HG02610 (cell line): ENCODE measurements around the gene ASTL.

Experiments
- ATAC-seq: cut with Tn5 transposase; IDR thresholded peaks from one replicate; pipeline ENCODE4 v1.9.1; 2021; ENCODE audit warnings: mild to moderate bottlenecking, moderate library complexity; ENCODE audit not compliant: unreplicated experiment

The ASTL gene

DNA sequence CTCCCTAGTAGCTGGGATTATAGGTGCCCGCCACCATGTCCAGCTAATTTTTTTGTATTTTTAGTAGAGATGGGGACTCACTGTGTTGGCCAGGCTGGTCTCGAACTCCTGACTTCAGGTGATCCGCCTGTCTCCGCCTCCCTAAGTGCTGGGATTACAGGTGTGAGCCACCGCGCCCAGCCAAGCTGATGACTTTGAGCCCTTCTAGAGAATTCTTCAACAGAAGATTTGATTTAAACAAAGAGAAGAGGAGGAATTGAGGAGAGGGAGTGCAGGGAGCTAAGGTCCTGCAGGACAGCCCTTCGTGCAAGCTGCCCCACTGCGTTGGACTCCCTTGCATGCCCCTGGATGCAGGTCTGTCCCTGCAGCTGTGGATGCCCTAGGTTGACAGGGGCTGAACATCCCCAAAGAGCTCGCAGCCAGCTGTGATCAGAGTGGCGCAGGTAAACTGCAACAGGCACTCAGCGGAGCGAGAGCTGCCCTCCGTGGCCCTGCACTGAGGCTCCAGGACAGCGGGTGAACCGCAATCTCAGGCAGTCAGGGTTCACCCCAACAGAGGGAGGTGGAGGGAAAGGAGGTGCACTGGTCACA, 35.6 kb downstream of the ASTL start:
- ATAC-seq, result no peak

DNA sequence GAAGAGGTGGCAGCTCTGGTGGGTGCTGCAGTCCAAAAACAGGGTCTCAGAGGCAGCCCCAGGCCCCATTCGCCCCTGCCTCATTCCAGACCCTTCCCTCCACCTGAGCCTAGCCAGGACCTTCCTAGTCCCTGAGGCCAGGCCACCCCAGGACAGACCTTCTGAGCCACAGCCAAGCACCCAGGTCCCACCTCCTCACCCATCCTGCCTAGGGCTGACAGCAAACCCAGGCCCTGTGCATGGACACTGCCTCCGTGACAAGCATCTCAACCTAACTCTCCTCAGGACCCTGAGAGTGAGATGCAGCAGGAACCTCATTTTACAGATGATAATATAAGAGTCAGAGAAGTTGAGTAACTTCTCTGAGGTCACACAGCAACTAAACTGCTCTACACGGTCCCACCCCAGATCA, 37.4 kb downstream of the ASTL start:
- ATAC-seq, result no peak

DNA sequence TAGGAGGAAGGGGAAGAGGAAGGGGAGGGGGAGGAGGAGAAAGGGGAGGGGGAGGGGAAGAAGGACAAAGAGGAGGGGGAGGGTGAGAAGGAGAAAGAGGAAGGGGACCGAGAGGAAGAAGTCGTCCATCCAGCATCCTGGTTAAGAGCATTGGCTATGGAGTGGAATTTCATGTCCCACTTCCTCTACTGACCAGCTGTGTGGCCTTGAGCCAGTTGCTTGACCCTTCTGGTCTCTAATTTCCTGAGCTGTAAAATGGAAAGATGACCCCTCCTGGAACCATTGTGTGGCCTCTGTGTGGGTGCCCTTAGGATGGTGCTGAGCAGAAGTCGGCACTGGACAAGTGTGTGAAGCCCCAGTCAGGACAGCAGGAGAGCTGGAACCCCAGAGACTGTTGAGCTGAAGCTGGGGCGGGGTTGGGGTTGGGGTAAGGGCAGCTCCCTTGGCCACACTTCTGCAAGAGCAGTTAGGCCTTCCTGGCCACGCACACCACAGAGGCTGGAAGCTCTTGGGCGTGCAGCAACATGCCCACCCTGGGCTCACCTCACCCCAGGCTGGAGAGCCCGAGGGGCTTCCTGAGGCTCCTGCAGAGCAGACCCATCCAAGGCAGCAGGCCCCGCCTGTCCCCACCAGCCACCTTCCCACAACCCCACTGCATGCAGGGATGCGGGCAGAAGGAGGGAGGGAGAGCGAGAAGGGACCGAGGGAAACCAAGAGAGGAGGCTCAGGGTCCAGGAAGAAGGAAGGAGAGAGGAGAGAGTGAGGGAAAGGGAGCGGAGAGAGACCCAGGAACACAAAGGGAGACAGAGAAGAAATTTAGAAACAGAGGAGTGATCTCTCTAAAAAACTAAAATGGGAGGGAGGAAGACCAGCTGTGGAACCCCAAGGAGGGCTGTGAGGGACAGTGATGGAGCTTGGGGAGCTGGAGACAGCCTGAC, 38.2 kb downstream of the ASTL start:
- ATAC-seq, result no peak

DNA sequence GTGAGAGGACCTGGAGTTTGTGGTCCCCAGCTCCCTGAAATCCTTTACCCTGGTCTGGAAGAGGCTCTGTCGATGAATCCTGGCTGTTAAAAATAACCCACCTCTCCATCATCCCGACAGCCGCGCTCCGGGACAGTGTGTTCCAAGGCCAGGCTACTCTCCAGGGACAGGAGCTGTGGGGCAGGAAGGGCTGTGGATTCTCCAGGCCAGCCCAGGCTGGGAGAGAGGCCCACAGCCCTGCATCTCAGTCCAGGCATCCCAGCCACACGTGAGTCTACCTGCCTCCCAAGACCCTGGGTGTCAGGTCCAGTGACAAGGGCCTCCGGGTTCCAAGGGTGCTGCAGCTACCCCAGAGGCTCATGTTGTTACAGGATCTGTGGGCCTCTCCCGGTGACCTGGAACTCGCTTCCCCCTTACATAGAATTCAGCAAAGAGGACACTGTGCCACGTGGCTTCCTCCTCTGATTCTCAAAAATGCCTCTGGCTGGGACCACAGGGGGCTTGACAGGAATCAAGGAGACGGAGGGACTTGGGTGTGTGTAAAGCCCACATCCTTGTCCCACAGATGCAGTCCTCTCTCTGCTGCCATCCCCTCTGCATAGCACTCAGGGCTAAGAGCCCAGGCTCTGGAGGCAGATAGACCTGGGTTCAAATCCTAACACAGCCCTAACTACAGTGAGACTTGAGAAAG, 39.3 kb downstream of the ASTL start:
- ATAC-seq, result no peak

DNA sequence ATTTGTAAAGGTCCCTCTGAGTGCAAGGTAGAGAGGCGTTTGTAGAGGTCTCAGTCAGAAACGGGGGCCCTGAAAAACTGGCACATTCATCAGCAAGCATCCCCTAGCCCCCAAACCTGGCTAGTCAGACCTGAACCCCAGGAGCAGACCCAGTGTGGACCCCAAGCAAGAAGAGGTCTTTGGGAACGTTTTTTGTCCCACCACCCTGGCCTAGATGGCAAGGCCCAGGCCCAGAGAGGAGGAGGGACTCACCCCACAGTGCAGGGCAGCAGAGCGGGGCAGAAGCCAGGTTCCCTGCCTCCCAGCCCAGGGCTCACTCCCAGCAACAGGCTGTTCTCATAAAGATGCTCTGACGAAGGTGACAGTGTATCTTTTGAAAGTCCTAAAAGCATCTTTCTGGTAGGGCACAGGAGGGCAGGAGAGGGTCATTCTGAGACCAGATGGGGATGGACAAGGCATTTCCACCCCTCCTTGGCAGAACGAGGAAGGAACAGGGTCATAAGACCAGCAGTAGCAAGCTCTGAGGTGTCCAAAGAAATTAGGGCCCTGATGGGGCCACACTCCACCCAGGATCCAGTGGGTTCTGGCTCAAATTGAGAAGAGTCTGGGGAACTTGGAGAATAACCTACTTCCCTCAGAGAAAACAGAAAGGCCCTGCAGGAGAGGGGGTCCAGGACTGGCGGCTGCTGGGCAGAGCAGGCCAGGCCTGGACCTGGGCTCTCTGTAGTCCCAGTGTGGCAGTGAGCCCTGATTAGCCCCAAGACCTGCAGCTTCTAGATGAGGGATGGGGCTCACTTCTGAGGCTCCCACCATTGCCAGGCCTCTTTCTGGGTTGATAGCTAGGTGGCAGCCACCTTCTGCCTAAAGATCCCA, 40.1 kb downstream of the ASTL start:
- no peak for ATAC-seq

DNA sequence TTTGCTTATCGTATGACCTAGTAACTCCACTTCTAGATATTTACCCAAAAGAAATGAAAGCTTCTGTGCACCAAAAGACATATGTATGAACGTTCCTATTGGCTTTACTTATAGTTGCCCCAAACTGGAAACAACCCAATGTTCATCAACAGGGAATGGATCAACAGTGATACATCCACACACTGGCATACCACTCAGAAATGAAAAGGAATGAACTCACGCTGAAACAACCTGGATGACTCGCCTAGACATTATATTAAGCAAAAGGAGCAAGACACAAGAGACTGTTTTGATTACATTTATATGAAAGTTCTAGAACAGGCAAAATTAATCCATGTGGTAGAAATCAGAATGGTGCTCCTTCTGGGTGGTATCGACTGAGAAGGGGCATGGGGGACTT, 40.9 kb downstream of the ASTL start:
- ATAC-seq, result no peak

DNA sequence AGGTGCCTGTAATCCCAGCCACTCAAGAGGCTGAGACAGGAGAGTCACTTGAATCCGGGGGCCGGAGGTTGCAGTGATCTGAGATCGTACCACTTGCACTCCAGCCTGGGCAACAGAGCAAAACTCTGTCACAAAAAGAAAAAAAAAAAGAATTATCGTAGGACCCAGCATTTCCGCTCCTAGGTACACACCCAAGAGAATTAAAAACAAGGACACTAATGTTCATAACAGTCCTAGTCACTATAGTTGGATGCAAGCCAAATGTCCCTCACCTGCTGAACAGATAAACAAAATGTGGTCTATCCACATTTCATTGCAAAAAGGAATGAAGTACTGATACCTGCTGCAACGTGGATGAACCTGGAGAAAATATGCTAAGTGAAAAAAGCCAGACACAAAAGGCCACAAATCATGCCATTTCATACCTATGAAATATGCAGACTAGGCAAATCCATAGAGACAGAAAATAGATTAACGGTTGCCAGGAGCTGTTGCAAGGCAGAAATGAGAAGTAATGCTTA, 43.1 kb downstream of the ASTL start:
- no peak for ATAC-seq

DNA sequence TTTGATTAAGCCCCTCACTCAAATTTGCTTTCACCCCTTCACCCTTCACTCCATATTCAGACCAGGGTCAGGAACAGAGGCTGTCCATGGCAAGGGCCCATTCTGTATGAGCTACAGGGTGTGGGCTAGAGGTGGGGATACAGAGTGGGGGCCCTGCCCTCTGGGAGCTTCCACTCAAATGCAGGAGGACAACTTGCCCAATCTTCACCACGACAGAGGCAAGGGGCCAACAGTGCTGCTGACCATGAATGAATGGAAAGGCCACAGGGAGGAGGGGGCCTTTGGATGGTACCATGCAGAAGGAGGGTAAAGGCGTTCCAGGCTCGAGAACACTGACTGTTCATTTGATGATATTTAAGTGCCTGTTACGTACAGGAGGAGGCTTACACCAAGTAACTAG, 44.8 kb downstream of the ASTL start:
- no peak for ATAC-seq

DNA sequence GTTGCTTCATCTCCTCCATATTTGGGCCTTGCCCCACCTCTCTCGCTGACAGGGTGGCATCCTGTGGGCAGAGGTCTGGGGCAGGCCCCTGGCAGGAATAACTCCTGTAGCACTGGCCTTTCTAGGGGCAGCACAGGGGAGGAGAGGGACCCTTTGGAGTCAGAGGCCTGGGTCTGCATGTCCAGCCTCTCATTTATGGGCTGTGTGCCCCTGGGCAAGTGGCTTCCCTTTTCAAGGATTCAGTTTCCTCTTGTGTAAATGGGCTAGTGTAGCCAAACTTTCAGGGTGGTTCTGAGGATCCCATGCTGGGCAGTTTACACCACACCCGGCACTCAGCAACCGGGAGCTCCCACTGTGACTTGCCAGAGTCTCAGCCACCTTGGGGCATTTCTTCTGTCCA, 45.4 kb downstream of the ASTL start:
- ATAC-seq, result no peak

DNA sequence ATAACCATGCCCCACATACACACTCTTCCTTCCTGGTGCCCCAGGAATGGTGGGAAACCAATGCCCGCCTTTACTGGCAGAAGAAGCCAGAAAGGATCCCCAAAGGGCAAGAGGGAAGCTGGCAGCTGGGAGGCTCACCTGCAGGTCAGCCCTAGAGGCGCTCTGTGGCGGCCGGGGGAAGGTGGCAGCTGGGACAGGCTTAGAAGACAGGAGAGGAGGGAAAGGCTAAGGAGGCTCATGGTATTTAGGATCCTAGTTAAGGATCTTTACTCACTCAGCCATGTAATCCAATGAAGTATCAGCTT, 45.8 kb downstream of the ASTL start:
- no peak for ATAC-seq

DNA sequence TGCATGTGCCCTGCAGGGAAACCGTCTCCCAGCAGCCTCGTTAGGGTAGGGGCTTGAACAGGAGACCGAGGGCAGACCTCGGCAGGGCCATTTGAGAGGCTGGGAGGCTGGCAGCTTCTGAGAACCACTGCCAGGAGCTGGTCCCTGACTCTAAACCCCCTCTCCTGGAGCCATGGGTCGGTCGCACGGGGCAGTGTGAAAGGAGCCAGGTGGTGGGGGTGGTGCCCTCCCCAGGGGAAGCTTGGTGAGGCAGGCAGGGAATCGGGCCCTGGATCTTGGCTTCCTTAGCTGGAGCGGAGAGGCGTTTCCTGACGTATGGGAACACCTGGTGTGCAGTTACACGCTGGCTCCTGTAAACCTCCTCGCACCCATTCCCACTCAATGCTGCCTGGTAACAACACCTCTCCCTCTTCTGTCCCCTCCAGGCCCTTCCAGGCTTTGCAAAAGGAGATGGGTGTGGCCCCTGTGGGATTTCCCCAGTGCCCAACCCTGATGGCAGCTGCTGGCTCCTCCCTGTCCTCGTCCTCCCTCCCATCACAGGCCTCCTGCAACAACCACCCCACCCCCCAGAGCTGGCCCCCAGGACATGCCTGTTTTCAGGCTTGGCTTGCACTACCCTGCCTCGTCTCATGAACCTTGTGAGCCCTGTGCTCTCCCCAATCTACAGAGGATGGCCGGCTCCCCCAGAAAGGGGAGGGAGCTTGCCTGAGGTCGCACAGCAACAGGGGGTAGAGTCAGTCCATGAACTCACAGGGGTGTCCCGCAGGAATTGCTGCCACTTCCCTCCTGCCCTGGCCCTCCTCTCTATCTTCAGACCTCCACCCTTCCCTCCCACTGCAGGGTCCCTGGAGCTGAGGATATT, 46.4 kb downstream of the ASTL start:
- ATAC-seq, result no peak

DNA sequence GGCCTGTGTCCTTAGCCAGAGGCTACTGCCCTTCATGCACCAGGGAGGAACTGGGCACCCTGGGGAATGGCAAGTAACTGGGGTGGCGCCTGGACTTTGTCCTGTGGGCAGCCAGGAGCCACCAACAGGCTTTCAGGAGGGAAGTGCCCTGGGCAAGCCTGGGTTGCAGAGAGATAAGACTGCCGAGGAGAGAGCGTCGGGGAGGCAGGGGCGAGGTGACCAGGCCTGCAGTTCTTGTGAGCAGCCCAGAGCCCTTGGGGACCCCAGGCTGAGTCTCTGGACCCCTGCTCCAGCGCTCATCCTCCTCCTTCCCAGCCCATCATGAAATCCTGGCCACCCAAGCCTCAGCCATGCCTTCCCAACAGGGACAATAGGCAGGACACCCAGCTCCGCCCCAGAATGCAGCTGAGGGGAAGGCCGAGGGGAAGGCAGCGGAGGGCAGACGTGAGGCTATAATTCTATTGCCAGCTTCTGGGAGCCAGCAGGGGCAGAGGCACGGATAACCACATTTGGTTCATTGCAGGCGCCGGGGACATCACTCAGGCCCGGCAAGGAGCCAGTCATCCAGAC, 47.1 kb downstream of the ASTL start:
- ATAC-seq, result no peak

DNA sequence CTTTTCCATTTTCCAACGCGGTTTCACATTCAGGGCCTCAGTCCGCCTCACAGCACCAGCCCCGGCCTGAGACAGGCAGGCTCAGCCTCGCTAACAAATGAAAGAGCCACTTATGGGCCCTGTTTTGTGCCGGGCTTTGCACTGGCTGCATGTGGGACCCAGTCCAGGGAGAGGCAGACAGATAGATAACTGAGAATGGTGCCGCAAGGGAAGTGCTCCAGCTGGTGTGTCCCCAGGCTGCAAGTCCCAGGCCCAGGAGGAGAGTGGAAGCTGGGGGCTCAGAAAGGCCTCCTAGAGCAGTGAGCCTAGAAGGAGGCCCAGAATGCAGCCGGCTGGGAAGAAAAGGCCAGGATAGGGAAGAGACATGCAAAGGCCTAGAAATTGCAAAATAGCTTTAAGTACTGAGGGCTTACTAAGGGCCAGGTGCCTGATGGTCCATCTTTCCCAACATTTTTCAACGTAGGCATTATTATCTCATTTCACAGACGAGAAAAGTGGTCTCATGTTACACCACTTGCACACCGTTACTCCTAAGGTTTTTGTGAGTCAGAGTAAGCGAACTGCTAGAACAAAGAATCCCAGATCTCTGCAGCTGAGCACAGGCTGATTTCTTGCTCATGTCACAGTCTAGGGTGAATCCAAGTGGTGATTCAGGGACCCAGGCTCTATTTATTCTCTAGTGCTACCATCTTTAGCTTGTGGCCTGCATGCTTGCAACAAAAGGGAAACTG, 47.9 kb downstream of the ASTL start:
- ATAC-seq, result no peak

DNA sequence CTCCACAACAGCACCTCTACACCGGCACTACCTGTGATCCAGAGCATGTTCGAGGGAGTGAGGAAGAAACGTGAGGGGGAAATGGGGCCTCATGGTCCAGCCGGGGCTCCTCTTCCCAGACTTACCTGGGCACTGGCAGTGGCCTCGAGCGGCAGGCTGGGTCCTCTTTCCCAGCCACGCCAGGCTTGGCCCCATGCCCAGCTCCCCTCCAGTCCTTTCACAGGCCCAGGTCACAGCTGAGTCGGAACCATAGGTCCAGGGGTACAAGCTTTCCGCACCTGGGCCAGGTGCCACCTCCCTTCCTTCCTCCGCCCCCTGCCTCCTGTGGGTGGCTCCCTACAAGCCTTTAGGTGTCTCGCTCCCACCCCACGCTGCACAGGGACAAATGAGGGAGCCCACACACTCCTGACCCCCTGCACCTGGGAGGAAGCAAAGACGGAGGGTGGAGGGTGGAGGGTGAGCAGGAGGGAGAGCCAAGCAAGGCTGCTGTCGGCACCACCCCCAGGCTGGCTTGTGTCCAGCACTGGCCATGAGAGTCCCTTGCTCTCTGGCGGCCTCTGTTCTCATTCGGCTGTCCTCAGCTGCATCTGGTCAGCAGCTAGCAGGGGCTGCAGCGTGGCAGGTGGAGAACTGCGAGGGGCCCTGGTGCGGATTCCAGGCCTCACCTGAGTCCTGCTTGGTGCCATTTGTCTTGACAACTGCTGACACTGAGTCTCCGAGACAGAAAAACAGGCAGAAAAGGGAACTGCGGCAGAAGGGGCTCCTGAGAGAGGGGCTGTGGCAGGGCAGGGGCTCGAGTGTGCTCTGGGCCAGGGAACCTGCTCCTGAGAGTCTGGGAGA, 48.7 kb downstream of the ASTL start:
- no peak for ATAC-seq

DNA sequence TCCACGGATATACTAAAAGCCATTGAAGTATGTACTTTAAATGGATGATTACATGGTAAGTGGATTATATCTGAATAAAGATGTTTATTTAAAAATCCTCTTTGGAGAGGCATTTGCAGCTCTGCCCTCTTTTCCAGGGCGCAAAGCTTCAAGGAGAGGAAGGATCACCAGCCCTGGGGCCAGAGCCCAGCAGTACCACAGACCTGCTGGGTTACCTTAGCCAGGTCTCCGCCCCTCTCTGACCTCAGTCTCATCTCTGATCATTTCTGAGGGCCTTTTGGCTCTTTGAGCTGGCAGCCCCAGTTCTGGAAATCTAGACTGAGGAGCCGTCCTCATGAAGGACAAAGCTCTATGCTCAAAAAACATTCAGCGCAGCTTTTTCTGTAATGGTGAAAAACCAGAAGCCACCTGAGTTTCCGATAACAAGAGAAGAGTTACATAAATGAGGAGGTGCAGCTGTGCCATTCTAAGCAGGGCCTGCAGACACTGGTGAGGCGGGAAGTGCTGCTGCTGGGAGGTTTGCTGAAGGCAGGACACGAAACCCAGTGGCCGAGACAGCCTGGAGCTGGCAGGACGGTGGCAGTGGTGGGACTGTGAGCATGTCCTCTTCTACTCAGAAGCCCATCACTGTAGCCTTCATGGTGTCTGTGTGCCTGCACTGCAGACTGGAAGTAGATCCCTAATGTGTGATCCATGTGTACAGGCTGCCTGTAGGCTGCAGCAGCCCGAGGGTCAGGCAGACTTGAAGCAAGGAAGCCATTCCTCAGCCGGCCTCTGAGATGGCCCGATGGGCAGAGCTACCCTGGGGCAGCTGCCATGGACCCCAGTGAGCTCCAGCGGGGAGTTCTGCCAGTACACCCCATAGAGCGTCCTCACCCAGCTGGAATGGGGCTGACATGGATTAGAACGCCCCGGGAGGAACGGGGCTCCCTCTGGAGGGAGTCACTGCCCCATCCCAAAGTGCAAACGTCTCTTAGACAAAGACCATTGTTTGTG, 49.7 kb downstream of the ASTL start:
- no peak for ATAC-seq

DNA sequence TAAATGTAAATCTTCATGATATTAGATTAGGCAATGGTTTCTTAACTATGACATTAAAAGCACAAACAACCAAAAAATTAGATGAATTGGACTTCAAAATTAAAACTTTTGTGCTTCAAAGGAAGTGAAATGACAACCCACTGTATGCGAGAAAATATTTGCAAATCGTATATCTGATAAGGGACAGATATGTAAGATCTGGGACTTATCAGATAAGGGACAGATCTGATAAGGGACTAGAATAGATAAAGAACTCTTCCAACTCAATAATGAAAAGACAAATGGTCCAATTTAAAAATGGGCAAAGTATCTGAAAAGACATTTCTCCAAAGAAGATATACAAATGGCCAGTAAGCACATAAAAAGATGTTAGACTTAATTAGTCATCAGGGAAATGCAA, 51.2 kb downstream of the ASTL start:
- no peak for ATAC-seq
